ENCODE measurements around the gene SAC3D1. TPM values are rescaled to one million over a fixed set of nuclear protein-coding genes. Genes with fewer than 3 reads are reported as not detected.

SAC3D1 gene
- total RNA-seq, 1 donor from 2014 or later, result 8.7 TPM

DNA sequence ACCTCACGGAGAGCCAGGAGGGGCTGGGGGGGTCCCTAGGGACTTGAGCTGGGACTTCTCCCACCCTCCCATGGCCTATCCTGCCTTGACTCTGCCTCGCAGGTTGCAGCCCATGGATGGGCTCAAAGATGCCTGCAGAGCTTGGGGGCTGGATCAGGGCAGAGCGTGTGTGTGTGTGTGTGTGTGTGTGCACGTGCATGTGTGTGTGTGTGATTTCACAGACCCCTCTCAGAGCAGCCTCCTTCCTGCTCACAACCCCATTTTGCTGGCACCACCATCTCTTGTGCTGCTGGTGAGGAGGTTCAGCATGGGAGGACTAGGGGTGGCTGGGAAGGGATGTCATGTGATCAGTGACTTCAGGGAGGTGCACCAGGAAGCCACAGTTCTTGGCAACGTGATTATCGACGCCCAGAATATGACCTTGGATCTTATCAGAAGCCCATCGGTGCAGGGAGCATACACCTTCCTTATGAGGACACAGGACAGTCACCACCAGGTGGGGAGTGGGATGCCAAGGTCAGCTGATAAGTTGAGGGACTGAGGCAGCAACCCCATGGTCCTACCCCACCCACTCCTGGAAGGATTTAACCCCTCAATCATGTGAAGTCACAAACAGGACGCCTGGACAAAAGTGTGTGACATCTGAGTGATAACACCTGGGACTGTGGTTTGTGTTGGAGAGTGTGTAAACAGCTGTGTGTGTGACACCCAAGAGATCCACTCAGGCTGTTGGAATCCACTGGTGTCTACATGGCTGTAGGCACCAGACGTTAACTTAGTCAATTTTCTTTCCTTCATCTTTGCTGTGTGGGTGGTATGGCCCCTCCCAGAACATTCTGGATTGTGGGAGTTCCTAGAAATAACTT lies 19.2 kb downstream of the SAC3D1 start:
- DNase-seq, result no peak

DNA sequence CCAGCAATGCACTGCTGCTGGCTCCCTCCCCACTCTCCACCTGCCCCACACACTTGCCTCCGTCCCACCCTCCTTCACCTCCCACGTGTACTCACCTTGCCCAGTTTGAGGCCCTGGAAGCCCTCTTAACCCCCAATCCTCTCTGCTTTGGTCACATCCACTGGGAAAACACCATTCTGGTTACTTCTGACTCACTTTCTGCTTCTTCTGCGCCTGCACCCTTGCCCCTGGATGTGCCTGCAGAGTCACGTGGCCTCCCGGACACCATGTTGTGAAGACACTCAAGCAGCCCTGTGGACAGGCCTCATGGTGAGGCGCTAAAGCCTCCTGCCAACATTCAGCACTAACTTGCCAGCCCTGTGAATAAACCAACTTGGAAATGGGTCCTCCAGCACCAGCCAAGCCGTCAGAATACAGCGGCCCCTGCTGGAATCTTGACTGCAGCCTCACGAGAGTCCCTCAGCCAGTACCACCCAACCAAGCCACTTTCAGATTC lies 20.0 kb downstream of the SAC3D1 start:
- DNase-seq, result no peak

DNA sequence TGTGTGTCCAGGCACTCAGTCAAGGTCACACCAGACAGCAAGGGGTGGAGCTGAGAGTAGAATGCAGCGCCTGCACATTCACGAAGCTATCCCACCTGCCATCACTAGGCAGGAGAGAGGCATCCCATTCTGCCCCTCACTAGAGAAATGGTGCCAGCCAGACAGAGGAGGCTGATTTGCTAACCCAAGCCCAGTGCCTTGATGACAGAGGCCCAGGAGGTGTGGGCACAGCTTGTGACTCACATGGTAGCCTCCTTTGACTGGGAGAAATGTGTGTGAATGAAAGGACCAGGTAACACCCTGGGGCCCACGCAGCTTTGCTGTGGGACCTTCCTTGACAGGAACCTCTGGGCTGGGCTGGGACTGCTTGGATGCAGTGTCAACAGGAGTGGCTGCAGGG lies 22.5 kb downstream of the SAC3D1 start:
- DNase-seq, result no peak

DNA sequence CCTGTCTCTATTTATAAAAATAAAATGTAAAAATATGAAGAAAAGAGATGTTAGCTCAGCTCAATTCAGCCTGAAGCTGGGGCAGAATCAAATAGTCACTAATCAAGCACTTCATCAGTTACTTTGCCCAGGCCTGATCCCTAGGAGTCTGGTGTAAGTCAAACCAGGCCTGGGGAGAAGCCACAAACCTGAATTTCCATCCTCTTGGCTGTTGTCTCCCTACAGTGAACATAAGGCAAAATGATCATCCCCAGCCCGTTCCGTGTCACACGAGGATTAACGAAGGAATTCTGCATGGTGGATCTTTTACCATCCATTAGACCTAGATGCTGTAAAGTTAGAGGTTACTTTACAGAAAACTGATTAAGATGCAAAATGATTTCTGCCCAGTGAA lies 23.8 kb downstream of the SAC3D1 start:
- DNase-seq, result no peak

DNA sequence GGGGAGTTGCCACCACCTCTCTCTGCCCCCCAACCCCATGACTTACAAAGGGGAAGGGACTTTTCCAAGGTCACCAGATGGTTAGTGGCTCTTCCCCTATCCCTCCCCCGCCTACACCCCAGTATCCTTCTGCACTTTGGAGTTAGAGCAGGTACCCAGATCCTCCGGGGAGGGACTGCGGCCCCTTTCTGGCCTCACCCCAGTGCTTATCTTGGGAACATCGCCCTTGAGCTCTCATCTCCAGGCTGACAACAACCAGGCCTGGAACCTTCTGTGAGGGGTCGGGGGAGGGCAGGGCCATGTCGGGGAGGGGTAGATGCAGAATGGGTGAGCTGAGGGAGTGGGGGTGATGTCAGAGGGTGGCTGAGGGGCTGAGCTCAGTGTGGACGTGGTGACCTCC lies 24.8 kb downstream of the SAC3D1 start:
- no peak for DNase-seq

DNA sequence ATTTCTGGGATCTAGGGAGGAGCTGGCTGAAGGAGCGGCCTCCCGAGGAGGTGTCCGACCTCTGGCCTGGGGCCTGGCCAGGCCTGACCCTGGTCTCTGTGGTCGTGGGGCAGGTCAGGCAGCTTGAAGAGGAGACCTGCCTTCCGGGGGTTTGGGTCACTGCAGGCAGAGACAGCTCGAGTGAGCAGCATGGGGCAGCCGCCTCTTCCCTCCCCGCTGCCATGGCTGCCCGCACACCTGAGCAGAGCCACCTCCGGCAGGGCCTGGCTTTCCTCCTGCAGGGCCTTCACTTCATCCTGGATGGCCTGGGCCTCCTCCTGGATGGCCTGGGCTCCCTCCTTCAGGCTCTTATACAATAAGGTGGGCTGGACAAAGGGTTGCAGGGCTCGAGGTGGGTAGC lies 25.3 kb downstream of the SAC3D1 start:
- DNase-seq, result no peak

DNA sequence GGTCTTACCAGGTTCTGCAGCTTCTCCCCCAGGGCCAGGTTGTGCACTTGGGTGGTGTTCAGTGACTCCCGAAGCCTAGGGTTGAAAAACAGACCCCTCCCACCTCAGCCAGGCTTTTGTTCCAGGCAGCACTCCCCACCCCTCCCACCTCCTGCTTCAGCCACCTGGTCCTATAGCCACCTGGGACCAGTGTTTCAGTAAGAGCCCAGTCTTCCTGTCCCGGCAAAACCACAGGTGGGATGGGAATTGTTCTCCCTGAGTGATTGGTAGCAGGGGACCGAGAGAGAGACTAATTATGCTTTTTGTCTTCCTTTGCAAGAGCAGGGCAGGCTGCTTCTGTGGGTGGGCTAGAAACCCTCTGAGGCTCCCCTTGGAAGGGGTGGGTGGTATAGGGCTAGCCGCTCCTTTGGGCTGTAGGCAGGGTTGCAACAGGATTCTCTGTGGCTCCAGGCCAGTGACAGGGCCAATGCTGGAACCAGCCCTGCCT lies 25.8 kb downstream of the SAC3D1 start:
- no peak for DNase-seq

DNA sequence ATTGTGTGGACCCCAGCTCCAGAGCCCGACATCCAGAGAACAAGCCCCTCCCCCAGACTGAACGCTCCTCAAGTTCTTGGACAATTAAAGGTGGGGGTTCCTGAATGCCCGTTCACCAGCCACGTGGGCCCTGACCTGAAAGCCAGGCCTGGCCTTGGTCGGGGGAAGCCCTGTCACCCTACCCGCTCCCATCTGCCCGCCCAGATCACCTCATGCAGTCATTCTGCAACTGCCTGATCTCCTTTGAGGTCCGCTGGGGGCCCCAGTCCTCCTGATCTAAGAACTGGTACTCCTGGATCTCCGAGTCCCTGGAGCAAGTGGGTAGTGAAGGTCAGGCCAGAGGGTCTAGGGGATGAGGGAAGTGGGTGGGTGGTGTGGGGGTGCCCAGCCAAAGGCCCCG lies 26.4 kb downstream of the SAC3D1 start:
- no peak for DNase-seq

DNA sequence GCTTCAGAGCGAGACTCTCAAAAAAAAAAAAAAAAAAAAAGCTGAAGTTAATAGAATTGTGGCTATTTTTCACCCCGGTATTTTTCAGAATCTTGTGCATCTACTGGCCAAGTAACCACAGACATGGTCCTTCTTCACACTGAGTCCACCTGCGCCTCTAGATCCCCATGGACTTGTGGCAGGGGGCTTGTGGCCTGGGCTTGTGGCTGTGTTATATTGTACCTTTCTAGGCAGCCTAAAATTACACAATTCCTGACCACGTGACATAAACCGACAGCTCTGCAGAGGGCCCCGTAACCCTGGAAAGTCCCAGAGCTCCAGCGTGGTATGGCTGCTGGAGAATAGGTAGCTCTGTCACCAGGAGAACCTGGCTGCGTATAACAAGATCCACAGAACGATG lies 28.2 kb downstream of the SAC3D1 start:
- DNase-seq, result no peak

DNA sequence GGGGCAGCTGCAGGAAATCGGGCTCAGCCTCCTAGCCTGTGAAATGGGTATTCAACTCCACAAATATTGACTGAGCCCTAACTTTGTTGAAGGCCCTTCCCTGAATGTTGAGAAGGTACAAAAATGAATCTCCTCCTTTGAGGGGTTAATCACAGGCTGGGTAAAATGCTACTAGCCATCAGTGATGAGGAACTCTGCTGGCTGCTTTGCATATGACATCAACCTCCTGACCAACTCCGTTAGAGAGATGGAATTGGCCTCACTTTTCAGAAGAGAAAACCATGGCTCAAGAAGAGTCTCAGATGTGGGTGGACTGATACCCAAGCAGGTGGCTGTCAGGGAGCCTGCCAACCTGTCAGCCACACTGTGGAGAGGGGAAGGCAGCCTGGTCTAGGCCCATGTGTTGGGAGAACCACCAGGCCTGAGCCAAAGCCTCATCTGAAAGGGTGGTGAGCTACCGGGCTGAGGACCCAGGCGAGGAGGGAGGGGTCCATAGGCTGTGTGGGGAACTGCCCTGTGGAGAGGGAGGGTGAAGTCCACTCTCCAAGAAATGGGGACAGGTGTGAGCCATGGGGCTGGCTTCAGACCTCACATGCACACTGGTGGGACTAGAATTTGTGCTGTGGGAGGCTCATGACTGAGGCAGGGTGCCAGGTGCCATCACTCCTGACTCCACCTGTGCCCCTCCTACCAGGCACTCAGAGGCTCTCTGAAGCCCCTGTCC lies 31.1 kb downstream of the SAC3D1 start:
- no peak for DNase-seq

DNA sequence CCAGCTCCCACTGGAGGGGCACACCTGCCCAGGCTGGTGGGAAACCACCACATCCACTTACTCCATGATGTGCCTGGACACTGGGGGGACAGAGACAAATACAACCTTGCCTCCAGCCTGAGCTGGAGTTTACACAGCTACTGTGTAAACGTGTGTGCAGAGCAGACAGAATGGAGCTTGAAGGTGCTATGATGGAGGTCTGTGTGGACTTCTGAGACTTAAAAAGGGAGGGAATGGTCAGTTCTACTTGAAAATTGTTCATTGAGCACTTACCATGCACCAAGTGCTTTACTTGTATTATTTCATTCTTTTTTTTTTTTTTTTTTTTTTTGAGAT lies 31.6 kb downstream of the SAC3D1 start:
- no peak for DNase-seq

DNA sequence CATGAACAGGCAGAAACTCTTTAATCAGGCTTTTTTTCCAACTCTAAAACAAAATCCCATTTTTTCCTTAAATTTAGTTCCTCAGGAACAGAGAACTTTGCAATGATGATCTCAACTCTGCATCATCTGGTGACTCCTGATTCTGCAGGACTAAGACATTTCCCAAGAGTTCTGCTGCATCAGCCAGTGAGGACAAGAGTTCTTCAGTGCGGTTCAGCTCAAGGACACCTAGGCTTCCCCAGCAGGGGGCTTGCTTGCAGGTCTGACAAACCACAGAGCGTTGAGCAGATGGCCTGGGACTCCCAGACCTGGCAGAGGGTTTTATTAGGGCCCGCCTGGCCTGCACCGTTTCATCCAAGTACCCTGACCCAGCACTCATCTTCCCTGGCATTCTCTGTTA lies 36.4 kb downstream of the SAC3D1 start:
- no peak for DNase-seq

DNA sequence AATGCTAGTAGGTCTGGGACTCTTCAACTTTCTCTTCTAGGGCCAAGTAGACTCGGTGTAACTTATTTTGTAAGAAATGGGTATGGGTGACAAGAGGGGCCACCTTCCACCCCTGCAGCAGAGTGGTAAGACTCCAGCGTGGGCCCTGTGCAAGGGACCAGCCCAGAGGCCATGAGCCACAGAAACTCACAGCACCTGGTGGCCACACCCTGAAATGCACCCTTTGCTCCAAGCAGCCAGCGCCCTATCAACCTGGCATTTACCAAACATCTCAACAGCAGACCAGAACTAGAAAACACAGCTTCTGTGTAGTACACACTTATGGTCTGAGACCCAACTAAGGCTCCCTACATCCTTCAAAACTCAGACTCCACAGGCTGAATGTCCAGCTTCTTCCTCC lies 37.1 kb downstream of the SAC3D1 start:
- no peak for DNase-seq

DNA sequence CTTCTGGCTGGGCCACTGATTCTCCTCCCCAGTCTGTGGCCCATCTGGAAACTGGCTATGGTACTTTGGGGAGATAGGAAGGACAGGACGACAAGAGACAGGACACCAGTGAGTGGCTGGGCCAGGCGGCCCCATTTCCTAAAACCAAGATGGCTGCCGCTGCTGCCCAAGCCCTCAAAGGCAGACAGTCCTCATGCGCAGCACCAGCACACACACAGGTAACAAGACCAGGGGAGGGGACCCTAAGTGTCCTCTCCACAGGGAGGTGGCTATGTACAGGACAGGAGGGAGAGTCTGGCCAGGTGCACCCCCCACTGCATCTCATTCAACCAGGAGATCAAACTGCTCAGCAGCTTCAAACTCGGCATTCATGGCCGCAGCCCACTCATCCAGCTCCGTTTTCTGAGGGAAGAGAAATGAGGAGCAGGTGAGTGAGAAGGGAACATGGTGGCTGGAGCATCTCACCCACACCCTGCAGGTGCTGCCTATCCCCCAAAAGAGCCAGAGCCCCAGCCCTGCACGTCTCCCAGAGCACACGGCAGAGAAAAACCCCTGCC lies 37.9 kb downstream of the SAC3D1 start:
- DNase-seq, result no peak

DNA sequence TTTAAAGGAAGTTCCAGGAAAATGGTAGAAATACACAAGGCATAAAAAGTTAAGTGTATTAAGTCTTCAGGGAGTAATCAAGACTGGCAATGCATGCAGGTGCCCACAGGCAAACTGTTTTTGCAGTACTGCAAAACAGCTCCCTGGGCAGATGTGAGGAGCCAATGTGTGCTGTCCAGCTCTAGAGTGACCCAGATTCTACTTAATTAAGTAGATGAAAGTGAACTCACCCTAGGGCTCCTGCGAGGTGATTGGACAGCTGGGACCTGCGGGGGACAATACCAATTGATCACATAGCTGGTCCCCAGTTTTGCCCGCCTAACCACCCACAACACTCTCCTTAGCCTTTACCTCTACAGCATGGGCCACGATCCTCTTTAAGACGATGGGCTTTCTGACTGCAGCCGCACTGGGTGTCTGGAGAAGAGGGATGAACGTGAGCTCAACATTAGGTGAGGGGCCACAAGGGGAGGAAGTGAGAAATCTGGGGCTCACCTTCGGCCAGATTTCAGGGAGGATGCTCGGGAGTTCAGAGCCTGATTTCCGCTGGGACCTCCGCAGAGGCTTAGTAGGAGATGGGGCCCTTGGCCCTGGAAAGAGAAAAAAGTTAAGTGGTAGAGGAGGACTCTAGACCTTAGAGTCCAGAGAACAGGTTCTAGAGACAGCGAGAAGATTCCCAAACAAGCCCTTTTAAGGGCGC lies 42.3 kb downstream of the SAC3D1 start:
- DNase-seq, result no peak

DNA sequence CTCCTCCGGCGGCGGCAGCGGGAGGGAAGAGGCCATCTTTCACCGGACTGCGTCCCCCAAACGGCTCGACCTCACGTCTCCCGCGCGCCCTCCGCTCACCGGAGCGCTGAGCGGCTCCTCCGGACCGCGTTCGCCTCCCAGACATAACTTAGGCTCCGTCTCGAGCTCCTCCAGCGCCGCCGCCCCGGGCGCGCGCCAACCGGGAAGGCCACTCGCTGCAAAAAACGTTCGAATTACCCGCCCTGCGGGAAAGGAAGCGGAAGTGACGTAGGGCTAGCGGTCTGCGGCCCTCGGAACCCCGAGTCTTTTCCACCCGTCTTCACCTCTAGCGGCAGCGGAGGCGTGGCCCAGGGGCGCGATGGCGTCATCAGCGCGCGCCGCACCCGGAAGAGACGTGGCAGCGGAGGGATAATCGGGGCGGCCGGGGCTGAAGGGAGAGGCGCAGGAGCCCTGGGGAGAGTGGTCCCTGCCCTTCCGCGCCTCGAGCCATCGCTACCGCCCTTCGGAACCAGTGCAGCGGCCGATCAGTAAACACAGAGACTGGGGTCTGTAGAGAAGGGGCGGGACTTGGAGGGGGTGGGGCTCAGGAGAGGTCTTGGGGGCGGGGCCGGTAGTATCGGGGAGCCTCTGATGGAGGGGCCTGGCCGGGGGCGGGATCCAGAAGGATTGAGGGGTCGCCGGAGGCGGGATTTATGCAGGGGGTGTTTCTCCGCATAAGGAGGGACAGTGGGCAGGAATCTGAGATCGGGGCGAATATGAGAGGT lies 43.0 kb downstream of the SAC3D1 start, which contains the start of the genes CDCA5 and ZFPL1:
TSS of gene CDCA5 (minus strand) at position 207 of the 764 bp plus-strand sequence. CDS start at position 145, 62 bp downstream.
TSS of gene ZFPL1 (plus strand) at position 389 of the 764 bp plus-strand sequence. CDS start 477 bp downstream, outside the sequence.
- peak; percentile 91 for DNase-seq

DNA sequence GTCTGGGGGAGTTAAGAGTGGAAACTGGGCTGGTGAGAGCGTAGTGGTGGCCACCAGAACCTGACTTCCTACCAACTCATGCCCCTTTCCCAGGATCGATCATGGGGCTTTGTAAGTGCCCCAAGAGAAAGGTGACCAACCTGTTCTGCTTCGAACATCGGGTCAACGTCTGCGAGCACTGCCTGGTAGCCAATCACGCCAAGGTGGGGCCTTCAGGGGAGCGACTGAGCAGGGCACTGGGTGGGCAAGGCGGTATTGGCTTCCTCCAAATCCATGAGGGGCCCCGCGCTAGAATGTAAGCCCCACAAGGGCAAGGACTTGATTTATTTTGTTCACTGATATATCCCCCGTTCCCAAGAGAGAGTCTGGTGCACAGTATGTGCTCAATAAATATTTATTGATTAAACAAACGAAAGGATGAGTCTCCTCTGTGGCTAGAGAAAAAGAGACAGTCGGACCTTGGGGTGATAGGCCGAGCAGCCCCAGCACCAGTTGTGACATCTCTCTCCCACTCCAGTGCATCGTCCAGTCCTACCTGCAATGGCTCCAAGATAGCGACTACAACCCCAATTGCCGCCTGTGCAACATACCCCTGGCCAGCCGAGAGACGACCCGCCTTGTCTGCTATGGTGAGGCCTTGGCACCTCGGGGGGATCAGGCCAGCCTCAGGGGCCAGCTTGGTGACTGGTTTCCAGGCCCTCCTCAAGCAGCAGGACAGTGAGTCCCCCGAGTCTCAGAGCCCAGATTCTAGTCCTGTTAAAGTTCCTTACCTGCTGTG lies 43.8 kb downstream of the SAC3D1 start:
- DNase-seq, result no peak

DNA sequence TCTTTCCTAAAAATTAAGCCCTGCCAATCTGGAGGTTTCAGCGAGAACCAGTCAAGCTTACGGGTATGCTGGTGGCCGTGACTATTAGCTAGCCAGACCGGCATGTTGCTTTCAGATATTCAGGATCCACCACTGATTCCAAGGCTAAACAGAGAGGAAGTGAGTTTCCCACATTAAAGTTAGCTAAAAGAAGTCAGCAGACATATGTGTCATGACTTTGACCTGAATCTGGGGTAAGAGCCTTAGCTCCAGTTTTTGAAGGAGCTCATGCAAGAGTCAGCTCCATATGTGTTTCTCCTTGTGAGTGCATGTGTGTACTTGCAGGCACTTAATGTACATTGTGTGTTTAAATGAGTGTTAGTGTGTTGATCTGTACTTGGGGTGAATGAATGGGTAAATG lies 44.4 kb downstream of the SAC3D1 start:
- DNase-seq, result no peak

DNA sequence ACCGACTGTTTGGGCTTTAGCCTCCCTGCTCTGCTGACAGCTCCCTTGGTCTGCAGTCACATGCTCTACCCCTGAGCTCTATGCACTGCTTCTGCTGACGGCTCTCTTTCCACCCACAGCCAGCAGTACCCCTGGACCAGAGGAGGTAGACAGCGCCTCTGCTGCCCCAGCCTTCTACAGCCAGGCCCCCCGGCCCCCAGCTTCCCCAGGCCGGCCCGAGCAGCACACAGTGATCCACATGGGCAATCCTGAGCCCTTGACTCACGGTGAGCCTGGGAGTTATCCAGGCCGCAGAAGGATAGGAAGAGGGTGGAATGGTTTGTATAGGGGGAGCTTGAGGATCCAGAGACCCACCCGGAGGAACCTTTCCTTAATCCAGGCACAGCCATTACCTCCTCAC lies 45.8 kb downstream of the SAC3D1 start:
- no peak for DNase-seq

DNA sequence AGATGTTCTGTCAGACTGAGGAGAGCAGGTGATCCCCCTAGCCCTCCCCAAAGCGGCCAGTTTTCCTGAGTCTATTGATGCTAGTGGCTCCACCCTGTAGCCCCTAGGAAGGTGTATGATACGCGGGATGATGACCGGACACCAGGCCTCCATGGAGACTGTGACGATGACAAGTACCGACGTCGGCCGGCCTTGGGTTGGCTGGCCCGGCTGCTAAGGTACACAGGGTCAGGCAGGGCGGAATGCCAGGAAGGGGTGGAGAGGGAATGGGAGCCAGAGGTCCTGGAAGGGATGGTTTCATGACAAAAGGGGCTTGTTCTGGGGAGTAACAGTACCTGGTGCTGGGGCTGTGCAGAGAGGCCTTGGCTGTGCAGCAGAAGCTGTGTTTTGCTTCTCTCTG lies 46.2 kb downstream of the SAC3D1 start:
- DNase-seq, result no peak

DNA sequence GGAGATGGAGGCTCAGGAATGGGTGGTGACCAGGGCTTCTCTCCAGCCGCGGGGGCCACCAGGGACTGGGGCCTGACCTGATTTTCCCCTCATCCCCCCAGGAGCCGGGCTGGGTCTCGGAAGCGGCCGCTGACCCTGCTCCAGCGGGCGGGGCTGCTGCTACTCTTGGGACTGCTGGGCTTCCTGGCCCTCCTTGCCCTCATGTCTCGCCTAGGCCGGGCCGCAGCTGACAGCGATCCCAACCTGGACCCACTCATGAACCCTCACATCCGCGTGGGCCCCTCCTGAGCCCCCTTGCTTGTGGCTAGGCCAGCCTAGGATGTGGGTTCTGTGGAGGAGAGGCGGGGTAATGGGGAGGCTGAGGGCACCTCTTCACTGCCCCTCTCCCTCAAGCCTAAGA lies 46.8 kb downstream of the SAC3D1 start:
- no peak for DNase-seq
